Bladder microvascular endothelial cell (primary cell): ENCODE results near the gene CRIP3. TPM values are rescaled to one million over a fixed set of nuclear protein-coding genes. Genes with fewer than 3 reads are reported as not detected.

Experiments
- total RNA-seq: library from RNA; depleted of rRNA; stranded (reverse); fragments of >200 nt; gene quantifications from 2 replicates; pipeline ENCODE4 v1.2.3, GENCODE V29; 2014

The CRIP3 gene
- total RNA-seq, result 0.19 TPM in 1 of 2 replicates, not detected in the other

GRCh38 chr6:43308101-43308989, at the start of gene CRIP3:
TSS of gene CRIP3 (minus strand) at chr6:43308826. CDS start at chr6:43308792, 34 bp downstream.

GRCh38 chr6:43297644-43298564, 10.7 kb downstream of the CRIP3 start, which contains the start of gene SLC22A7:
TSS of gene SLC22A7 (plus strand) at chr6:43298260. CDS start at chr6:43298359, 99 bp downstream.

Other genes with a start within 250 kb of the CRIP3 start
- gene MRPL2, start 249.4 kb downstream of the CRIP3 start, total RNA-seq, result 12.0 and 17.6 TPM in 2 replicates
- 14.2 and 20.8 TPM in 2 replicates for gene KLC4, start 249.2 kb downstream of the CRIP3 start, total RNA-seq
- 2.8 and 30.5 TPM in 2 replicates for gene PTK7, start 232.5 kb downstream of the CRIP3 start, total RNA-seq
- gene SRF, start 137.6 kb downstream of the CRIP3 start, total RNA-seq, result 10.2 and 16.6 TPM in 2 replicates
- 20.1 and 40.0 TPM in 2 replicates for gene CUL9, start 126.6 kb downstream of the CRIP3 start, total RNA-seq
- 25.9 and 36.3 TPM in 2 replicates for gene DNPH1, start 79.3 kb downstream of the CRIP3 start, total RNA-seq
- gene TTBK1, start 65.3 kb downstream of the CRIP3 start, total RNA-seq, result under 0.01 and 0.06 TPM in 2 replicates
- not detected in 2 replicates for gene SLC22A7, start 10.6 kb downstream of the CRIP3 start, total RNA-seq
- gene ZNF318, start 60.8 kb upstream of the CRIP3 start, total RNA-seq, result 3.4 and 8.2 TPM in 2 replicates
- 12.8 and 30.3 TPM in 2 replicates for gene ABCC10, start 118.7 kb upstream of the CRIP3 start, total RNA-seq
- 0.16 and 1.1 TPM in 2 replicates for gene DLK2, start 146.7 kb upstream of the CRIP3 start, total RNA-seq
- 6.8 and 13.7 TPM in 2 replicates for gene TJAP1, start 168.7 kb upstream of the CRIP3 start, total RNA-seq
- gene LRRC73, start 201.5 kb upstream of the CRIP3 start, total RNA-seq, result under 0.01 and 0.06 TPM in 2 replicates
- gene YIPF3, start 208.1 kb upstream of the CRIP3 start, total RNA-seq, result 86.9 and 201 TPM in 2 replicates
- 24.6 and 36.4 TPM in 2 replicates for gene POLR1C, start 208.3 kb upstream of the CRIP3 start, total RNA-seq